Neural cell (in vitro differentiated cells): Measurements from ENCODE around the gene SLC16A9. TPM values are rescaled to one million over a fixed set of nuclear protein-coding genes. Genes with fewer than 3 reads are reported as not detected.

Experiments
- H2AFZ ChIP-seq: fragments of 200-600, 300-800 bp; sonication (generic), shearing (Covaris generic); 2 replicates; pipeline ENCODE4 v1.6.0; 2014; ENCODE audit warnings: low read depth, mild to moderate bottlenecking, antibody characterized with exemption, low read length, moderate library complexity
- H3F3A ChIP-seq: fragments of 200-600 bp; shearing (Covaris generic); 2 replicates; pipeline ENCODE4 v1.6.1; 2016; ENCODE audit warnings: mild to moderate bottlenecking, moderate library complexity, mixed read lengths, antibody characterized with exemption, low read length; ENCODE audit not compliant: insufficient read depth, poor library complexity, severe bottlenecking
- H3K27ac ChIP-seq: fragments of 200-600, 300-800 bp; sonication (generic), shearing (Covaris generic); 2 replicates; pipeline ENCODE4 v1.5.1; 2014; ENCODE audit warnings: mild to moderate bottlenecking, low read length, moderate library complexity
- H3K27me3 ChIP-seq: fragments of 300-800, 200-600 bp; sonication (generic), shearing (Covaris generic); 2 replicates; pipeline ENCODE4 v1.6.0; 2014; ENCODE audit warnings: mild to moderate bottlenecking, low read depth, low read length, moderate library complexity; ENCODE audit not compliant: insufficient read depth
- H3K36me3 ChIP-seq: fragments of 300-800, 200-600 bp; sonication (generic), shearing (Covaris generic); 2 replicates; pipeline ENCODE4 v1.5.1; 2014; ENCODE audit warnings: mild to moderate bottlenecking, antibody characterized with exemption, low read length, moderate library complexity; ENCODE audit not compliant: insufficient read depth
- H3K4me2 ChIP-seq: fragments of 300-800, 200-600 bp; sonication (generic), shearing (Covaris generic); 2 replicates; pipeline ENCODE4 v1.6.0; 2014; ENCODE audit warnings: mild to moderate bottlenecking, low read length
- H3K4me3 ChIP-seq: fragments of 300-800, 200-600 bp; sonication (generic), shearing (Covaris generic); 2 replicates; pipeline ENCODE4 v1.5.1; 2014; ENCODE audit warnings: mild to moderate bottlenecking, low read length, moderate library complexity
- H3K79me2 ChIP-seq: fragments of 200-600 bp; shearing (Covaris generic); replicated peaks from 2 replicates; pipeline ENCODE4 v1.6.0; 2014; ENCODE audit warnings: mild to moderate bottlenecking, low read length, moderate library complexity; ENCODE audit not compliant: insufficient read depth
- H3K9ac ChIP-seq: fragments of 300-800, 200-600 bp; sonication (generic), shearing (Covaris generic); 2 replicates; pipeline ENCODE4 v1.6.1; 2016; ENCODE audit warnings: mild to moderate bottlenecking, low read length, mixed read lengths
- H3K9me2 ChIP-seq: fragments of 200-600 bp; shearing (Covaris generic); 2 replicates; pipeline ENCODE4 v1.6.1; 2016; ENCODE audit warnings: mild to moderate bottlenecking, low read length, mixed read lengths; ENCODE audit not compliant: insufficient read depth
- H3K9me3 ChIP-seq: fragments of 200-600, 300-800 bp; sonication (generic), shearing (Covaris generic); 2 replicates; pipeline ENCODE4 v1.6.1; 2016; ENCODE audit warnings: mild to moderate bottlenecking, mixed run types, low read length, moderate library complexity, mixed read lengths
- H4K20me1 ChIP-seq: fragments of 200-600 bp; shearing (Covaris generic); 2 replicates; pipeline ENCODE4 v1.6.1; 2016; ENCODE audit warnings: mild to moderate bottlenecking, mixed run types; ENCODE audit not compliant: insufficient read depth
- EP300 ChIP-seq: fragments of 450-650 bp; conservative IDR thresholded peaks from 2 replicates; pipeline ENCODE4 v1.6.1; 2014; ENCODE audit warnings: antibody characterized with exemption, mild to moderate bottlenecking, moderate library complexity; ENCODE audit not compliant: poor library complexity, severe bottlenecking
- EZH2 ChIP-seq: fragments of 200-600, 300-800 bp; shearing (Covaris generic), sonication (generic); IDR thresholded peaks from 2 replicates; pipeline ENCODE4 v1.6.1; 2014; ENCODE audit warnings: antibody characterized with exemption, low read length, borderline replicate concordance, mild to moderate bottlenecking; ENCODE audit not compliant: insufficient read depth, poor library complexity, severe bottlenecking
- MXI1 ChIP-seq: fragments of 450-650 bp; conservative IDR thresholded peaks from 2 replicates; pipeline ENCODE4 v1.6.1; 2014; ENCODE audit warnings: antibody characterized with exemption, mild to moderate bottlenecking; ENCODE audit not compliant: poor library complexity, severe bottlenecking
- POLR2AphosphoS5 ChIP-seq: IDR thresholded peaks from 2 replicates; pipeline ENCODE4 v1.6.1; 2012
- RAD21 ChIP-seq: fragments of 450-650 bp; conservative IDR thresholded peaks from 2 replicates; pipeline ENCODE4 v1.6.1; 2014; ENCODE audit warnings: antibody characterized with exemption, mild to moderate bottlenecking, moderate library complexity
- SMC3 ChIP-seq: fragments of 450-650 bp; conservative IDR thresholded peaks from 2 replicates; pipeline ENCODE4 v1.6.1; 2014; ENCODE audit warnings: antibody characterized with exemption, mild to moderate bottlenecking, moderate library complexity; ENCODE audit not compliant: poor library complexity
- TAF1 ChIP-seq: IDR thresholded peaks from 2 replicates; pipeline ENCODE4 v1.6.1; 2012; ENCODE audit warnings: low read depth
- polyA plus RNA-seq: library from polyadenylated mRNA; depleted of rRNA; stranded (reverse); fragments of >200 nt; gene quantifications from 2 replicates; pipeline ENCODE4 v1.2.3, GENCODE V29; 2014
- TF ChIP-seq, protein P1 (sequence below): IDR thresholded peaks from 2 replicates; pipeline ENCODE4 v1.6.1; 2012; ENCODE audit warnings: borderline replicate concordance
- TF ChIP-seq, protein P2 (sequence below): fragments of 450-650 bp; IDR thresholded peaks from 2 replicates; pipeline ENCODE4 v1.5.1; 2014; ENCODE audit warnings: antibody characterized with exemption, mild to moderate bottlenecking, moderate library complexity; ENCODE audit not compliant: poor library complexity, severe bottlenecking

SLC16A9 gene
- polyA plus RNA-seq, 1 donor from 2014 or later, result 208 TPM

DNA sequence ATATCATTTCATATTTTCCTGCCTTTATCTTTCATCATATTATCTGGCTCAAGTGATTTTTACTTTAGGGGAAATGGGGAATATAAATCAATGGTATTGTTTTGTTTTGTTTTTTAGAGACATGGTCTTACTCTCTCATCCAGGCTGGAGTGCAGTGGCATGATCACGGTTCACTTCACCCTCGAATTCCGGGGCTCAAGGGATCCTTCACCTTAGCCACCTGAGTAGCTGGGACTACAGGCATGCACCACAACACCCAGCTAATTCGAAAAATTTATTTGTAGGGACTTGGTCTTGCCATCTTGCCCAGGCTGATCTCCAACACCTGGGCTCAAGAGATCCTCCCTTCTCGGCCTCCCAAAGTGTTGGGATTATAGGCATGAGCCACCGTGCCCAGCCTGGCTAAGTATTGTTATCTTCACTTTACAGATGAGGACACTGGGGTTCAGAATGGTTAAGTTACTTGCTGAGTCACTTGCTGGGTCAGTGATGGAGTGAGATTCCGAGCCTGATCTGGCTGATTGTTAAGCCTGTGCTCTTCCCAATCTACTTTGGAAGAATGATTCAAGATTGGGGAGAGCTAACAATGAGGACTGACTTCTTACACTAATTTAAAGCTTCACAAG is 3.7 kb upstream of the SLC16A9 start:
- no peak overlapping the region for H3K4me3 ChIP-seq
- H3K79me2 ChIP-seq, result peaks cover 8% of the 10 kb centered on the region
- TF ChIP-seq MXI1 (no peak), EP300 (no peak), RAD21 (no peak), SMC3 (no peak), POLR2AphosphoS5 (no peak)
- no peaks in the 10 kb centered on the region for H3K27me3 ChIP-seq
- no peaks in the 10 kb centered on the region for H3K36me3 ChIP-seq
- H2AFZ ChIP-seq, result no peak overlapping the region
- H3F3A ChIP-seq, result no peaks in the 10 kb centered on the region
- no peaks in the 10 kb centered on the region for H3K9me2 ChIP-seq
- H3K9me3 ChIP-seq, result no peaks in the 10 kb centered on the region
- no peak overlapping the region for H3K27ac ChIP-seq
- no peak overlapping the region for H3K9ac ChIP-seq
- H4K20me1 ChIP-seq, result no peaks in the 10 kb centered on the region
- no peak overlapping the region for H3K4me2 ChIP-seq

DNA sequence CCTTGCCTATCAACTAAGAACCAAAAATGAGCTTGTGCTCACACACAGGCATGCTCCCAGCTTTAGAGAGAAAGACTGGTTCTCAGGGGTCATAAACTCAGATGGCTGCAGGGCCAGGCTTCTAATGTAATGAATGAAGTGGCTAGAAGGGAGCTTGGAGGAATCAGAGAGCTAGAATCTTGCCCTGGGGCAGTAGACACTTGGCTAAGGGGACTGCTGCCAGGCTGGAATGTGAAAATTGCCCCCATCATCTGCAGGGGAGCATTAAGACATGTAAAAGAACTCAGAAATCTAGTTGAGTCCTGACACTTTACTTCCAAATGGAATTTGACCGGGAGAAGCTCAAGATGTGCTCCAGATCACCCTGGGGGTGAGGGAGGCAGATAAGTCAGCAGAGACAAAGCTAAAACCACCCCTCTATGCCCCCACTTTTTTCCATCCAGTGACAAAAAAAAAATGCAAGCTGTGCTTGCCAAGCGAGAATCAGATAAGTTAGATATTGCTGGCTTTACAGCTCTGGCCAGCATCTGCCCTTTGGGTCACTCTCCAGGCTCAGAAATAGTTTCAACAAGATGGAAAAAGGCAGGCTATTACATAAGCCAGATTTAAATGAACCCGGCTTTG is 2.3 kb upstream of the SLC16A9 start:
- H3K4me3 ChIP-seq, result no peak overlapping the region
- TF ChIP-seq MXI1, result no peak
- TF ChIP-seq, protein P1, sequence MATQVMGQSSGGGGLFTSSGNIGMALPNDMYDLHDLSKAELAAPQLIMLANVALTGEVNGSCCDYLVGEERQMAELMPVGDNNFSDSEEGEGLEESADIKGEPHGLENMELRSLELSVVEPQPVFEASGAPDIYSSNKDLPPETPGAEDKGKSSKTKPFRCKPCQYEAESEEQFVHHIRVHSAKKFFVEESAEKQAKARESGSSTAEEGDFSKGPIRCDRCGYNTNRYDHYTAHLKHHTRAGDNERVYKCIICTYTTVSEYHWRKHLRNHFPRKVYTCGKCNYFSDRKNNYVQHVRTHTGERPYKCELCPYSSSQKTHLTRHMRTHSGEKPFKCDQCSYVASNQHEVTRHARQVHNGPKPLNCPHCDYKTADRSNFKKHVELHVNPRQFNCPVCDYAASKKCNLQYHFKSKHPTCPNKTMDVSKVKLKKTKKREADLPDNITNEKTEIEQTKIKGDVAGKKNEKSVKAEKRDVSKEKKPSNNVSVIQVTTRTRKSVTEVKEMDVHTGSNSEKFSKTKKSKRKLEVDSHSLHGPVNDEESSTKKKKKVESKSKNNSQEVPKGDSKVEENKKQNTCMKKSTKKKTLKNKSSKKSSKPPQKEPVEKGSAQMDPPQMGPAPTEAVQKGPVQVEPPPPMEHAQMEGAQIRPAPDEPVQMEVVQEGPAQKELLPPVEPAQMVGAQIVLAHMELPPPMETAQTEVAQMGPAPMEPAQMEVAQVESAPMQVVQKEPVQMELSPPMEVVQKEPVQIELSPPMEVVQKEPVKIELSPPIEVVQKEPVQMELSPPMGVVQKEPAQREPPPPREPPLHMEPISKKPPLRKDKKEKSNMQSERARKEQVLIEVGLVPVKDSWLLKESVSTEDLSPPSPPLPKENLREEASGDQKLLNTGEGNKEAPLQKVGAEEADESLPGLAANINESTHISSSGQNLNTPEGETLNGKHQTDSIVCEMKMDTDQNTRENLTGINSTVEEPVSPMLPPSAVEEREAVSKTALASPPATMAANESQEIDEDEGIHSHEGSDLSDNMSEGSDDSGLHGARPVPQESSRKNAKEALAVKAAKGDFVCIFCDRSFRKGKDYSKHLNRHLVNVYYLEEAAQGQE, result no peak
- no peak for TF ChIP-seq SMC3
- TF ChIP-seq, protein P2, sequence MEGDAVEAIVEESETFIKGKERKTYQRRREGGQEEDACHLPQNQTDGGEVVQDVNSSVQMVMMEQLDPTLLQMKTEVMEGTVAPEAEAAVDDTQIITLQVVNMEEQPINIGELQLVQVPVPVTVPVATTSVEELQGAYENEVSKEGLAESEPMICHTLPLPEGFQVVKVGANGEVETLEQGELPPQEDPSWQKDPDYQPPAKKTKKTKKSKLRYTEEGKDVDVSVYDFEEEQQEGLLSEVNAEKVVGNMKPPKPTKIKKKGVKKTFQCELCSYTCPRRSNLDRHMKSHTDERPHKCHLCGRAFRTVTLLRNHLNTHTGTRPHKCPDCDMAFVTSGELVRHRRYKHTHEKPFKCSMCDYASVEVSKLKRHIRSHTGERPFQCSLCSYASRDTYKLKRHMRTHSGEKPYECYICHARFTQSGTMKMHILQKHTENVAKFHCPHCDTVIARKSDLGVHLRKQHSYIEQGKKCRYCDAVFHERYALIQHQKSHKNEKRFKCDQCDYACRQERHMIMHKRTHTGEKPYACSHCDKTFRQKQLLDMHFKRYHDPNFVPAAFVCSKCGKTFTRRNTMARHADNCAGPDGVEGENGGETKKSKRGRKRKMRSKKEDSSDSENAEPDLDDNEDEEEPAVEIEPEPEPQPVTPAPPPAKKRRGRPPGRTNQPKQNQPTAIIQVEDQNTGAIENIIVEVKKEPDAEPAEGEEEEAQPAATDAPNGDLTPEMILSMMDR, result no peak
- no peak for TF ChIP-seq EP300
- no peak for TF ChIP-seq TAF1
- TF ChIP-seq RAD21, result no peak
- TF ChIP-seq POLR2AphosphoS5, result no peak
- TF ChIP-seq EZH2, result no peak
- no peak overlapping the region for H3K9ac ChIP-seq

More for the DNA sequence above, 2.3 kb upstream of the SLC16A9 start:
- no peak overlapping the region for H3K27ac ChIP-seq
- no peaks in the 10 kb centered on the region for H4K20me1 ChIP-seq
- no peaks in the 10 kb centered on the region for H3K27me3 ChIP-seq
- no peak overlapping the region for H2AFZ ChIP-seq
- no peak overlapping the region for H3K4me2 ChIP-seq
- H3K9me3 ChIP-seq, result no peaks in the 10 kb centered on the region
- H3F3A ChIP-seq, result peaks cover 2% of the 10 kb centered on the region
- no peaks in the 10 kb centered on the region for H3K9me2 ChIP-seq
- H3K36me3 ChIP-seq, result no peaks in the 10 kb centered on the region
- peaks cover 20% of the 10 kb centered on the region for H3K79me2 ChIP-seq
